Embryonic facial prominence (tissue), 1 donor: ENCODE measurements around the gene RNF212B.
"Not testable (repeated sequence)": the region's sequence is repeated elsewhere in the genome, so short reads cannot be mapped to it uniquely, and the experiment has no call there.

ENCODE experiments used
- DNase-seq: peaks from one replicate; pipeline ENCODE4 v3.0.0-alpha.2; 2016; ENCODE audit errors: extremely low spot score

Gene RNF212B, protein sequence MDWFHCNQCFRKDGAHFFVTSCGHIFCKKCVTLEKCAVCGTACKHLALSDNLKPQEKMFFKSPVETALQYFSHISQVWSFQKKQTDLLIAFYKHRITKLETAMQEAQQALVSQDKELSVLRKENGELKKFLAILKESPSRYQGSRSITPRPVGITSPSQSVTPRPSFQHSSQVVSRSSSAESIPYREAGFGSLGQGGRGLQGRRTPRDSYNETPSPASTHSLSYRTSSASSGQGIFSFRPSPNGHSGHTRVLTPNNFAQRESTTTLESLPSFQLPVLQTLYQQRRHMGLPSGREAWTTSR

DNA sequence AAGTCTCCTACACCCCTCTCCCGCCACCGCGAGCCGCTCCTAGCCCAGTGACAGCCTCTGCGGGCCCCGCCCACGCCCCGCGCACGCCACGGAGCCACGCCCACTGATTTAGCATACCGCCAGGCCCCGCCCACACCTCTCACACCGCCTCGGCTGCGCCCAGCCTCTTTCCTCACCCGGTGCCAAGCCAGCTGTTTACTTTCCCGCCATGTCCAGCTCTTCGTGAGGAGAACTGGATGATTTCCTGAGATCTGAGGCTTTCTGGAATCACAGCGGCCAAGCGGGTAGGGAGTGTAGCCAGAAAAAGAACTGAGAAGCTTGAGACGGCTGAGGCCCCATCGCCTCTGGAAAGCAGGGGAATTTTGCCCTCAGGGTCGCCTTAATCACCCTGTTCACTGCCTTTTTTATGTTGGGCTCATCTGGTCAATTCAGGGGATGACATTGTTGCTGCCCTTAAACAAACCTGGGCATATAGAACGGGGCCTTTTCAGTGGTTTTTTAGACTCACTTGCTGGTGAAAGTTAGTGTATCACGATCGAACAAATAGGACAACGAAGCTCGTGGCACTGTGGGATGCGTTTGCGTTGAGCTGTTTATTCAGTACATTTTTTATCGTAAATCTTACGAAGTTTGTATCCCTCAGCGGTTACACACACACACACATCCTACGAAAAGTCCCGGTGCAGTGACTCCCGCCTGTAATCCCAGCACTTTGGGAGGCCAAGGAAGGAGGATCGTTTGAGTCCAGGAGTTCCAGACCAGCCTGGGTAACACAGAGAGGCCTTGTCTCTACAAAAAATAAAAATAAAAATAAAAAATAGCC is at the start of gene RNF212B:
TSS of gene RNF212B (plus strand) at position 165 of the 823 bp plus-strand sequence. CDS start 2,410 bp downstream, outside the sequence.
- peak; percentile 77 for DNase-seq

DNA sequence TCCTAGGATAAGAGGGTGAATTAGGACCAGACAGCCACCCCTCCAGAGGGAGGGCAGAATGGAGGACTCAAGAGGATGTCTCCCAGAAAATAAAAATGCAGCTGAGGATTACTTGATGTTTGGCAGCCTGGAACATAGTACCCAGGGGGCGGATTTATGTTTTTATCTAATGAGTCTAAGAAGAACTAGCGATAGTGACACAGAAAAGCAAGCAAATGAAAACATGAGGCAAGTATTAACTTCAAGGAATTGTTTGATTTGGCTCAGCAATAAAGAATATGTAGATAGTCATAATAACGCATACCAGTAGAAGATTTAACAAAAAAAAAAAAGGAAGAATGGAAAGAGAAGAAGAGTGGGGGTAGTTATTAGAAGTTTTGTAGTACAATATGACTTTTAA is 44.3 kb upstream of the RNF212B start:
- no peak for DNase-seq

DNA sequence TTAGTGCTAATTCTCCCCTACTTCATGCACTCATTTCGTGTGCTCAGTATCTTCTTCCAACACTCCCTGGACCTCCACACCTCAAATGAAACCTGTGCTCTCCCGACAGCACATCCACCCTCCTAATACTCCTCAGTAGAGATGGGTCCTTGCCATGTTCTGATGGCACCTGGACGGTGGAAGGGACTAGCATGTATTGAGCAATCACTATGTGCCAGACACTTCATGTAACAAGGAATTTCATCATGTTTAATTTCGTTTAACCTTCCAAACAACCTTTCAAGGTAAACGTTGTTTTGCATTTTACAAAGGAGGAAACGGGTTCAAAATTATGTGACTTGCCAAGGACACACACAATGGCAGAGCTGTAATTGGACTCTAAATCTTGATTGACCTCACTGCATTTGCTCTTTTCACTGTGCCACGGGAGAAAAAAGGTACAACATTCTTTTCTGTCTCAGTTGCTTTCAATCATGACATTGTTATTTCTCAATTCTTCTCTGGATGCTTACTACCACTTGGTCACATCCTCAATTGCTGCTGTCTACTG is 42.1 kb upstream of the RNF212B start:
- DNase-seq: no peak

DNA sequence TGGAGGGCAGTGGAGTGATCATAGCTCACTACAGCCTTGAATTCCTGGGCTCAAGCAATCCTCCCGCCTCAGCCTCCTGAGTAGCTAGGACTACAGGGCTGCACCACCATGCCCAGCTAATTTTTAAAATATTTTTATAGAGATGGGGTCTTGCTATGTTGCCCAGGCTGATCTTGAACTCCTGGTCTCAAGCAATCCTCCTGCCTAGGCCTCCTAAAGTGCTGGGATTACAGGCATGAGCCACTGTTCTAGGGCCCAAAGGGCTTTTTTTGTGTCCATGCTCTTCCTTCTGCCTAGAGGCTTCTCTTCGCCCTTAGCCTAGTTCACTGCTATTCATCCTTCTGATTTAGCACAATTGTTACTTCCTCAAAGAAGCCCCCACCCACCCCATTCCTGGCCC is 41.2 kb upstream of the RNF212B start:
- DNase-seq: not testable (repeated sequence)

DNA sequence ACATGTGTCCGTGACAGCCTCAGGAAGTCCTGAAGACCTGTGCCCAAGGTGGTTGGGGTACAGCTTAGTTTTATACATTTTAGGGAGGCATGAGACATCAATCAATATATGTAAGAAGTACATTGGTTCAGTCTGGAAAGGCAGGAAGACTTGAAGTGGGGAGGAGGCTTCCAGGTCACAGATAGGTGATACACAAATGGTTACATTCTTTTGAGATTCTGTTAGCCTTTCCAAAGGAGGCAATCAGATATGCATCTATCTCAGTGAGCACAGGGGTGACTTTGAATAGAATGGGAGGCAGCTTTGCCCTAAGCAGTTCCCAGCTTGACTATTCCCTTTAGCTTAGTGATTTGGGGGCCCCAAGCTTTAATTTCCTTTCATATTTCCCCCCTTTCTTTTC is 38.6 kb upstream of the RNF212B start:
- DNase-seq: not testable (repeated sequence)

DNA sequence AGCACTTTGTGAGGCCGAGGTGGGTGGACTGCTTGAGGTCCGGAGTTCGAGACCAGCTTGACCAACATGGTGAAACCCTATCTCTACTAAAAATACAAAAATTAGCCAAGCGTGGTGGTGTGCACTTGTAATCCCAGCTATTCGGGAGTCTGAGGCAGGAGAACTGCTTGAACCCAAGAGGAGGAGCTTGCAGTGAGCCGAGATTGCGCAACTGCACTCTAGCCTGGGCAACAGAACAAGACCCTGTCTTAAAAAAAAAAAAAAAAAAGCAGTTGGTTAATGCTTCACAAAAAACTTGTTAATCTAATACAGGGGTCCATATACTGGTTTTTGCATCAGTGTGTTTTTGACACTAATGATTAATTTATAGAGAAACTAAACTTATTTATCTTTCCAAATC is 35.7 kb upstream of the RNF212B start:
- no peak for DNase-seq

DNA sequence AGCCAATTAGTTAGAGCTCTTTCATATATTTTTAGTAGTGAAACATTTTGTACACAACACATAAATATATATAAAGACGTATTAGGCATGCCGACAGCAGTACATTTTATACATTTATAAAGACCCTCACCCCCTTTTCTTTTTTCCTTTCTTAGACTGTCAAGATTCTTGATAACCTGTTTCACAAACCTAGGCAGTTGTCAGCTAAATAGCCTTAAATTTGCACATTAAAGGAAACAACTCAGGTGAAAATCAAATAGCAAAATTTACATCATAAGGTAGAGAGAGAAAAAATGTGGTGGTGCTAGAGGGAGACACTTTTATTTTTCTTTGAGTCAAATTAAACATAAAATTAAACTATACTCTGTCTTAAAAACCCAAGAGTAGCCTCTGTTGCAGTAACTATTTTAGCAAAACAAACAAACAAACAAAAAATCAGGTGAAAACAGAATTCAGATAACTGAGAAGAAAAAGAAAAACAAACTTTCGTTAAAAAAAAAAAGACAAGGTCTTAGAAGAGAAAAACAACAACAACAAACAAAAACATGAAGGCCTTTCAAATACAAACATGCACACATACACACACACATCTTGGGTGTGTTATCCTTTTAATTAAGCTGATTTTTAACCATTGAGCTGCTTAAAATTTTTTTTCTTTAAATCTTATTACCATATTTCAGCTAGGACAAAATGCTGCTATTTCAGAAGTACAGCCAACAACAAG is 31.2 kb upstream of the RNF212B start:
- DNase-seq: no peak

DNA sequence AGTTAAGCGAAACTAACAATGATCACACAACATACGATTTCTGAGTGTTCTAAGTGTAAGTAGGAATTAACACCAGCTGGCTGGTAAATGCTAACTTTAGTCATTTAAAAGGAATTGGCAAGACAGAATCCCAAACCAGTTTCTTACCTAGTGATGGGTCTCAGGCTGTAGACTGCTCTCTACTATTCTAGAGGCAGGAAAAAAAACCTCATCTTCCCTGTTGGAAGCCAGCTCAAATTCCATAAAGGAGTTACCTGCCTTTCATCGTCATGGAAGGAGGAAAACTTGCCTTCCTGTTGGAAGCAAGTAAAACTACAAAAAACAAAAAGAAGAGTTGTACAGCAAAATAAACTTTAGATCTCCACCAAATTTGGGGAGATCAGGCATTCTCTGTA is 30.6 kb upstream of the RNF212B start:
- DNase-seq: no peak

DNA sequence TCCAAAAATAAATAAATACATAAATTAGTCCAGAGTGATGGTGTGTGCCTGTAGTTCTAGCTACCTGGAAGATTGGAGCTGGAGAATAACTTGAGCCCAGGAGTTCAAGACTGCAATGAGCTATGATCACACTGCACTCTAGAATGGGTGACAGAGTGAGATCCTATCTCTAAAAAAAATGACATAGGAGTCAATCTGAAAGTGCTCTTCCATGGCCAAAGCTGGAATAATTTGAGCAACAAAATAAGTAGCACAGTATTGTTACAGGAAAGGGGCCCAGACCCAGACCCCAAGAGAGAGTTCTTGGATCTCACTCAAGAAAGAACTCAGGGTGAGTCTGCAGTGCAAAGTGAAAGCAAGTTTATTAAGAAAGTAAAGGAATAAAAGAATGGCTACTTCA is 29.4 kb upstream of the RNF212B start:
- DNase-seq: no peak

DNA sequence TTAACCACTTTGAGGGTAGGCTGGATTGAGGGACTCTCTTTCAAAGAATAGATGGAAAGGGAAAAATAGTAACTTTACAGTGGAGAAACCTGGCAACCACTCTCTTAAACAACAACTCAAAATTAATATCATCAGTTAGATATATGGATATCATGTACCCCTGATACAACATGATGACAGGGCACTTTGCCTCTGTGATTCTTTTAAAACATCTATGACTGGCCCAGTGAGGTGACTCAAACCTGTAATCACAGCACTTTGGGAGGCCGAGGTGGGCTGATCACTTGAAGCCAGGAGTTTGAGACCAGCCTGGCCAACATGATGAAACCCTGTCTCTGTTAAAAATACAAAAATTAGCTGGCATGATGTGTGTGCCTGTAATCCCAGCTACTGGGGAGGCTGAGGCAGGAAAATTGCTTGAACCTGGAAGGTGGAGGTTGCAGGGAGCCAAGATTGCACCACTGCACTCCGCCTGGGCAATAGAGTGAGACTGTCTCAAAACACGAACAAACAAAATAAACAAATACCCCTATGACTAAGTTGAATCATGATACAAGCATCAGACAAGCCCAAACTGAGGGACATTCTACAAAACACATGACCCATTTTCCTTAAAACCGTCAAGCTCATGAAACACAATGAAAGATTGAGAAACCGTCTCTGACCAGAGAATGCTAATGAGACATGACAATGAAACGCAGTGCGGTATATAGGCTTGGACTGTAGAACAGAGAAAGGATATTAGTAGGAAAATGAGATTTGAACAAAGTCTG is 27.9 kb upstream of the RNF212B start:
- no peak for DNase-seq

DNA sequence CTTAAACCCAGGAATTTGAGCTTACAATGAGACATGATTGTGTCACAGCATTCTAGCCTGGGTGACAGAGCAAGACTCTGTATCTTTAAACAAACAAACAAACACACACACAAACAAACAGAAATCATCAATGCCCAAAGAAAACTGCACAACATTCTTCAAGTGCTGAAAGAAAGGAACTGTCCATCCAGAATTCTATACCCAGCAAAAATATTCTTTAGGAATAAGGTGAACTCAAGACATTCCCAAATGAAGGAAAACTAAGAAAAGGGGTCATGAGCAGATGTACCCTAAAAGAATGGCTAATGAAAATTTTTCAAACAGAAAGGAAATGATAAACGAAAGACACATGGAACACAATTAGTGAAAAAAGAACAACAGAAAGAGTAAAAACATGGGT is 22.3 kb upstream of the RNF212B start:
- DNase-seq: no peak

DNA sequence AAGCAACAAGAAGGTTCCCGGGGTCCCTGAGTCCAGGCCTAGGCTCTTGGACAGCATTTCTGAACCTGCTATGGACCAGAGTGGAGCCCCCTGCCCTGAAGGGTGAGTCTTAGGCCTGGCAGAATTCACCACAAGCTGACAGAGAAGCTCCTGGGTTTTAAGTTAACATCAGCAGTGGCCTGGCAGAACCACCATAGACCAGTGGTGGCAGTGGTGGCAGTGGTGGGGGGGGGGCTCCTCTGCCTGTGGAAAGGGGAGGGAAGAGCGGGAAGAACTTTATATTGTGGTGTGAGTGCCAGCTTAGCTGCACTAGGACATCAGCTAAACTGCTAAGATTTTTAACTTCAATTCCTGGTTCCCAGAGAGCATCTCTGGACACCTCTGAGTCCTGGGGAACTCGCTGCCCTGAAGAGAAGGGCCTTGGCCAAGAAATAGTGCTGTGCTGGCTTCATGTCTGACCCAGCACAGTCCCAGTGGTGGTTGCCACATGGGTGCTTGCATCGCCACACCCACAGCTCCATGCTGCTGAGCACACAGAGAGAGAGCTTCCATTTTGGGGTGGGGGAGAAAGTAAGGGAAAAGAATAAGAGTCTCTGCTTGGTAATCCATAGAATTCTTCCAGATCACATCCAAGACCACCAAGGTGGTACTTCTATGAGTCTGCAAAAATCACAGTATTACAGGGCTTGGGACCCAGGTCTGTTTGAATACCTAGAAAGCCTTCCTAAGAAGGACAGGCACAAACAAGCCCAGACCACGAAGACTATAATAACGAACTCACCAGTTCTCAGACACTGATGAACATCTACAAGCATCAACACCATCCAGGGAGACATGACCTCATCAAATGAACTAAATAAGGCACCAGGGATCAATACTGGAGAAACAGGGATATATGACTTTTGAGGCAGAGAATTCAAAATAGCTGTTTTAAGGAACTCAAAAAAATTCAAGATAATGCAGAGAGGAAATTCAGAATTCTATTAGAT is 20.4 kb upstream of the RNF212B start:
- no peak for DNase-seq

DNA sequence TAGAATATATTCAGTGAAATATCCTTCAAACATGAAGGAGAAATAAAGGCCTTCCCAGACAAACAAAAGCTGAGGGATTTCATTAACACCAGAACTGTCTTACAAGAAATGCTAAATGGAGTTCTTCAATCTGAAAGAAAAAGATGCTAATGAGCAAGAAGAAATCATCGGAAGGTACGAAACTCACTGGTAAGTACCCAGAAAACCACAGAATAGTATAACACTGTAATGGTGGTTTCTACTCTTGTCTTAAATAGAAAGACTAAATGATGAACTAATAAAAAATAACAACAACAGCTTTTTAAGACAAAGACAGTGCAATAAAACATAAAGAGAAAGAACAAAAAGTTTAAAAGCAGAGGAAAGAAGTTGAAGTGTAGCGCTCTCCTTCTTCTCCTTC is 18.7 kb upstream of the RNF212B start:
- no peak for DNase-seq

DNA sequence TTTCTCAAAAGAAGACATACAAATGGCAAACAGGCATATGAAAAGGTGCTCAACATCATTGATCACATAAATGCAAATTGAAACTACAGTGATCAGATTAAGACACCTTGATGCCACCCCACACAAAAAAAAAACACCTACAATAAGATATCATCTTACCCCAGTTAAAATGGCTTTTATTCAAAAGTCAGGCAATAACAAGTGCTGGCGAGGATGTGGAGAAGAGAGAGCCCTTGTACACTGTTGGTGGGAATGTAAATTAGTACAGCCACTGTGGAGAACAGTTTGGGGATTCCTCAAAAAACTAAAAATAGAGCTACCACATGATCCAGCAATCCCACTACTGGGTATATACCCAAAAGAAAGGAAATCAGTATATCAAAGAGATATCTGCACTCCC is 12.8 kb upstream of the RNF212B start:
- not testable (repeated sequence) for DNase-seq

DNA sequence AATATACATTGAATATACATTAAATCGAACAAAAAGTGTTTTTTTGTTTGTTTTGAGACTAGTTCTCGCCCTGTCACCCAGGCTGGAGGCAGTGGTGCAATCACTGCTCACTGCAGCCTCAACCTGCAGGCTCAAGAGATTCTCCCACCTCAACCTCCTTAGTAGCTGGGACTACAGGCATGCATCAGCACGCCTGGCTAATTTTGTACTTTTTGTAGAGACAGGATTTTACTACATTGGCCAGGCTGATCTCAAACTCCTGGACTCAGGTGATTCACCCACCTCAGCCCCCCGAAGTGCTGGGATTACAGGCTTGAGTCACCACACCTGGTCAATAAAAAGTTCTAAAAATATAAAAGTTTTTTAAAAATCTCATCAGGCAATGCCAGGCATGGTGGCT is 10.2 kb upstream of the RNF212B start:
- no peak for DNase-seq

DNA sequence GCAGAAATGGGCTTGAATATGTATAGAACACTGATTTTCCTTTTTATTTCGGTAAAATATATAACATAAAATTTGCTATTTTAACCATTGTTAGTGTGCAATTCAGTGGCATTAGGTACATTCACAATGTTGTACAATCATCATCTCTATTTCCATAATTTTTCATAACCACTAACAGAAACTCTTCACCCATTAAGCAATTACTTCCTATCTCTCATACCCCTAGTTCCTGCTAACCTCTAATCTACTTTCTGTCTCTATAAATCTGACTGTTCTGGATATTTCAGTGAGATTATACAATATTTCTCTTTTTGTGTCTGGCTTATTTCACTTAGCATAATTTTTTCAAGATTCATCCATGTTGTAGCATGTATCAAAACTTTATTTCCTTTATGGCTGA is 8.9 kb upstream of the RNF212B start:
- no peak for DNase-seq

DNA sequence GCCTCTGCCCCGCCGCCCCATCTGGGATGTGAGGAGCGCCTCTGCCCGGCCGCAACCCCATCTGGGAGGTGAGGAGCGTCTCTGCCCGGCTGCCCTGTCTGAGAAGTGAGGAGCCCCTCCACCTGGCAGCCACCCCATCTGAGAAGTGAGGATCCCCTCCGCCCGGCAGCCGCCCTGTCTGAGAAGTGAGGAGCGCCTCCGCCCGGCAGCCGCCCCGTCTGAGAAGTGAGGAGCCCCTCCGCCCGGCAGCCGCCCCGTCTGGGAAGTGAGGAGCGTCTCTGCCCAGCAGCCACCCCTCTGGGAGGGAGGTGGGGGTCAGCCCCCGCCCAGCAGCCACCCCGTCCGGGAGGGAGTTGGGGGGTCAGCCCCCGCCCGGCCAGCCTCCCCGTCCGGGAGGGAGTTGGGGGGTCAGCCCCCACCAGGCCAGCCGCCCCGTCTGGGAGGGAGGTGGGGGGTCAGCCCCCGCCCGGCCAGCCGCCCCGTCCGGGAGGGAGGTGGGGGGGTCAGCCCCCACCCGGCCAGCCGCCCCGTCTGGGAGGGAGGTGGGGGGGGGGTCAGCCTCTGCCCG is 5.4 kb upstream of the RNF212B start:
- not testable (repeated sequence) for DNase-seq

DNA sequence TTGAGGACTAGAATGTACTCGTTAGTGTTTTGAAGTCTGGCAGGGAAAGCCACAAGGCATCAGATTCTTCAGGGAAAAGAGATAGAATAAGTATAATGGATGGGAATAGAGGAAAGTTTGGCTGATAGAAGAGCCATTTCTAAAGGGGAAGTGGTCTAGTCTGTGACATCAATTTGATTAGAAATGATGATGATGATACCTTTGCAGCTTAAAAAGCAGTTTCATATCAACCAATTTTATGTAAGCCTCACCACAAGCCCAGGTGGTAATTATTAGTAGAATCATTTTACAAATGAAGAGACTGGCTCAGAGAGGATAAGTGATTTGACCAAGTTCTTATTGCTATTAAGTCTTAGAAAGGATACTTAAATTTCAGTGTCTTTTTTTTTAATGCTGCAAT is 2.9 kb downstream of the RNF212B start:
- no peak for DNase-seq

DNA sequence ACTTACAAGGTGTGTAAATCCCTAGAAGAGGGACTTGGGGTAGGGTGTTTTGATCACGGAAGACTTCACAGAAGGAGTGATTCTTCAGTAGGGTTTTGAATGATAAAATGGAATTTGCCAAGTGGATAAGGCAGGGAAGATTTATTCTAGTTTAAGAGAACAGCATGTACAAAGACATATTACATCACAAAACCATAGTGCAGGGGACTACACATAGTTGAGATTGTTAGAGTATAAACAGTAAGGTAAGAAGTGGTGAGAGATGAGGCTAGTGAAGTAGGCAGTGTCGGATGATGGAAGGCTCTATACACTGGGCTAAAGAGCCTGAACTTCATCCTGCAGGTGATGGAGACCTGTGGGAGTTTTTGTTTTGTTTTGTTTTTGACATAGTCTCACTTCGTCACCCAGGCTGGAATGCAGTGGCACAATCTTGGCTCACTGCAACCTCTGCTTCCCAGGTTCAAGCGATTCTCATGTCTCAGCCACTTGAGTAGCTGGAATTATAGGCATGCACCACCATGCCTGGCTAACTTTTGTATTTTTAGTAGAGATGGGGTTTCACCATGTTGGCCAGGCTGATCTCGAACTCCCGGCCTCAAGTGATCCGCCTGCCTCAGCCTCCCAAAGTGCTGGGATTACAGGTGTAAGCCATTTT is 3.5 kb downstream of the RNF212B start:
- not testable (repeated sequence) for DNase-seq
